Stimulated activated CD4-positive, alpha-beta T cell treated with anti-CD3 and anti-CD28 coated beads, Interleukin-2, amount 100 ng/mL, for 24 hours (primary cell): ENCODE data around the gene CACNB2.
A peak's percentile ranks its signal among the peaks of the same experiment; 100 is the strongest.

Experiments
- DNase-seq, 2 donors: peaks; one replicate each; pipeline ENCODE4 v3.0.0-alpha.2; 2020

CACNB2 gene

GRCh38 chr10:18140149-18140956 lies at the start of gene CACNB2:
Gene CACNB2 (plus strand): TSS chr10:18140424.
- peak in 1 of 2 donors; percentile 19 for DNase-seq

- no peak for DNase-seq
These were observed 45.9 kb upstream of the CACNB2 start for GRCh38 chr10:18094332-18094731.

GRCh38 chr10:18094793-18095192 lies 45.4 kb upstream of the CACNB2 start:
- DNase-seq, result no peak

- DNase-seq, result no peak
These were observed 42.7 kb upstream of the CACNB2 start for GRCh38 chr10:18097524-18097923.

GRCh38 chr10:18098201-18098600 lies 42.0 kb upstream of the CACNB2 start:
- DNase-seq, result no peak

DNA sequence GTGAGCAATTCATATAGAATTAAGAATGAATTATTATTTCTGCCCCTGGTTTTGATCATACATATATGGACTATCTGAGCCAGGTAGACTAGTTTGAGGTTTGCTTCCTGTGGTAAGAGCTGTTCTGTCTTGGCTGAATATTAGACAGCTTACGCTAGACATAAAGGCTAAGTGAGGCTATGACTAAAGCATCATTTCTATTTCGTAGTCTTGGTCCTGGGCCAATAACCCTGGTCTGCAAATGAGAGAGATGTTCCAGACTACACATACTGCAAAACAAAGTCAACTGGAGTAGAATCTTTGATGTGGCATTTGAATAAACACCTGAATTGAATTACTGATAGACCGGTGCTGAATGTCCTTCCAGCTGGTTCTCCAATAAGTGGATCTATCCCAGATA lies 40.8 kb upstream of the CACNB2 start:
- DNase-seq, result no peak

GRCh38 chr10:18100669-18101068 lies 39.6 kb upstream of the CACNB2 start:
- no peak for DNase-seq

DNA sequence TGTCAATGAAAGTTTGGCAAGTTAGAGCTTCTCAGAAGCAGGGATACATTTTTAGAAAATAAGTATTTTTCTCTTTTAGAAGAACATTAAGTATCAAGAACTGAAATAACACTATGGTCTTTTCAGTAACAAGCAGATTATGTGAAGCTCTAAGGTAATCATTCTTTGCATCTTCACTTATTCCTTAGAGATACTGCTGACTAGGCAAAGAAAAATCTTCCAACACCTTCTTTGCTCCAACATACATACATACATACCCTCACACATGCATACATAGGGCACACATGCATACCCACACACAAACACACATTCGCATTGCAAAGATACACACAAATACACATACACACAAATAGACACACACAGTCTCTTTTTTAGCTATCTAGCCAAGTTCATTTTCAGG lies 37.8 kb upstream of the CACNB2 start:
- DNase-seq, result no peak

DNA sequence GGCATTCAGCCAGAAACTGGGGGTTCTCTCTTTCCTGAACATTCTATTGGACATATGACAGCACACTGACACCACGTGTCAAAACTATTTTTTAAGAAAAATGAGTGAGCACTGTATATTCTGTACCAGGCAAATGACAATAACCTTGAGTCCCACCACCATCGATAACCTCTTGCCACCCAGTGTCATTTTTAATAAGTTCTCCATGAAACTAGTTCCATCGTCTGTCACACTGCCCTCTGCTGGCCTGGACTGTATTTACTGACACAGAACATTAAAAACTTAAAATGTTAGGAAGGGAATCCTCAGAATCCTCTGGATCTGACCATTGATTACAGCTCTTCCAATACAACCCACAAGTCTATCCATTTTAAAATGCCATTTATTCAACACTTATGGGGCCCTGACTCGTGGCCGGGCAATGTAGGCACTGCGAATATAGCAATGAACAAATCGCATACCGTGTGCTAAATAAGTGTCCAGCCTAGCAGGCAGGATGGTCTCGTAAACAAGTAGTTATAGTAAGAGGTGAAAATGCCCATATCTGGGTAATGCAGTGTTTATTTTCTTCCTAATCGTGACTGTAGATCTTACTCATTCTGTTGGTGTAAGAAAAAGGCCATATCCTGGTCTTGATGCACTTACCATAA lies 35.9 kb upstream of the CACNB2 start:
- DNase-seq, result peak; percentile 51 to 65

DNA sequence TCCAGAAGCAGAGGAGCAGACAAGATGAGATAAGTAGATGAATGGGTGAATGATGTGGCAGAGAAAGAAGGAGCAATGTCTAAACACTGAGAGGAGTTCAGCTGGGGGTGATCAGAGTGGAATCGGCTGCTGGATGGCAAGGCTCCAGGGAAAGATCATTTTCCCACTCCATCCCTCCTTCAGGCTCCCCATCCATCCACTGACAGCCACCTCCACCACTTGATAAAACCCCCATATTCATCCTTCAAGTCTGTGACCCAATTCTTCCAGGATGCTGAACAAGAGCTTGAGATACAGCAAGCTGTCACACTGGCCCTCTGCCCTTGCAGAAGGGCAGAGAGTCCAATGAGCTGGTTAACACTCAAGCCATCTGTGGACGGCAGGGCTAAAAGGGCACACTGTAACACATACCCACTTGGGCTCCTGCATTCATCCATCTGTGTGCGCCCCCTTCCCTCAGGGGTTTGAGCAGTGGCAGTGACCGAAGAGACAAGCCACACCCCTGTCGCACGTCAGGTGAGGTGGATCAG lies 30.8 kb upstream of the CACNB2 start:
- DNase-seq, result no peak

DNA sequence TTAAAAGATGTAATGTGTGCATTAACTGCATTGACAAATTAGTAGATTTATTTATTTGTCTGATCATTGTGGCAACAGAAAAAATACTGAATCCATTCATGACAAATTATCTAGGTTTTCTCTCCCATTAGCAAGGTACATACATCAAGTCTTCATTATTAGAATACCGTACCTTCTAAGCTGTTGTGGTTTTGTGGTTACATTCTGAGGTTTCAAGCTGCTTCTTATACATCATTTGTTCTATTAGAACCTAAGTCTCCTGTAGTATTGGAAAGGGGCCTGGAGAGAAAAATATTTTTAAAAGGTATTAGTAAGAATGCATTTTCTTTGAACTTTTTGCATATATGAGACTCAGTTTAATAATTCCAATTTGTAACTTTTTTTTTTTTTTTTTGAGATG lies 26.3 kb upstream of the CACNB2 start:
- DNase-seq, result no peak

DNA sequence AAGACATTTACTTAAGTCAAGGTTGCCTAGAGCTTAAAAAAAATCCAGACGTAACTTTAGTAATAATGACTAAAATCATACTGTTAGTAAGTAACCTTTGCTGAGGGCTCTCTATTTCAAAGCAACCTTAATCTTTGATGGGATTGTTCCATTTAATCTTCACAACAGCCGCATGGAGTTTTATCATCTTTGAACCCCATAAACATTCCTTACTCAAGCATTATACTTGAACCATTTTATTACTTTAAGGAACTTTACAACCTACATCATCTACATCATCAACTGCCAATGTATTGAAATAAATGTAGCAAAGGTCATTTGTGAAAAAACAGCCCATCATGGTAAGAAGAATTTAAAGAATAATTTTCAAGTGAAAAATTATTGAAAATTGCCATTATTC lies 22.9 kb upstream of the CACNB2 start:
- DNase-seq, result no peak

GRCh38 chr10:18122753-18123152 lies 17.5 kb upstream of the CACNB2 start:
- DNase-seq, result no peak

DNA sequence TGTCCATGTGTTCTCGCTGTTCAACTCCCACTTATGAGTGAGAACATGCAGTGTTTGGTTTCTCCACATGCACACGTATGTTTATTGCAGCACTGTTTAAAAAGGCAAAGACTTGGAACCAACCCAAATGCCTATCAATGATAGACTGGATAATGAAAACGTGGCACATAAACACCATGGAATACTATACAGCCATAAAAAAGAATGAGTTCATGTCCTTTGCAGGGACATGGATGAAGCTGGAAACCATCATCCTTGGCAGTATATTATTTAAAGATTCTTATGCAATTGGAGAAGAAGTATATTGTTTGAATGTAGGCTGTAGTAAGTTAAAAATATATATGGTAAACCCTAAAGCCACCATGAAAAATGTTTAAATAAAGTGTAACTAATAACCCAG lies 7.2 kb upstream of the CACNB2 start:
- DNase-seq, result no peak

GRCh38 chr10:18134509-18134908 lies 5.7 kb upstream of the CACNB2 start:
- no peak for DNase-seq

DNA sequence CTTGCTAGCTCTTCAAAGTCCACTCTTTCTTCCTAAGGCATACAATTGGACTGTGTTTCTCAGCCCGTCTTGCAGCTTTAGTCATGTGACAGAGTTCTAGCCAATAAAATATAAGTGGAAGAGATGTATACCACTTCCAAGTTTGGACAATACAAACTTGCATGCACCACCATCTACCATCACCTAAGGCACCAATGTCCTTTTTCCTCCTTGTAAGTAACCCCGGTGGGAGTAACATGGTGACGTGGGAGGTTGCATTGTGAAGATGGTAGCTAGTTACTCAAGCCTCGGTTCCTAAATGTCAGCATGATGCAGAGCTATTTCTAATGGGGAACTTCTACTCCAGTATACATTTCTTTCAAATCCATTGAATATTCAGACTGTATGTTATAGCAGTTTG lies 5.3 kb upstream of the CACNB2 start:
- DNase-seq, result no peak

DNA sequence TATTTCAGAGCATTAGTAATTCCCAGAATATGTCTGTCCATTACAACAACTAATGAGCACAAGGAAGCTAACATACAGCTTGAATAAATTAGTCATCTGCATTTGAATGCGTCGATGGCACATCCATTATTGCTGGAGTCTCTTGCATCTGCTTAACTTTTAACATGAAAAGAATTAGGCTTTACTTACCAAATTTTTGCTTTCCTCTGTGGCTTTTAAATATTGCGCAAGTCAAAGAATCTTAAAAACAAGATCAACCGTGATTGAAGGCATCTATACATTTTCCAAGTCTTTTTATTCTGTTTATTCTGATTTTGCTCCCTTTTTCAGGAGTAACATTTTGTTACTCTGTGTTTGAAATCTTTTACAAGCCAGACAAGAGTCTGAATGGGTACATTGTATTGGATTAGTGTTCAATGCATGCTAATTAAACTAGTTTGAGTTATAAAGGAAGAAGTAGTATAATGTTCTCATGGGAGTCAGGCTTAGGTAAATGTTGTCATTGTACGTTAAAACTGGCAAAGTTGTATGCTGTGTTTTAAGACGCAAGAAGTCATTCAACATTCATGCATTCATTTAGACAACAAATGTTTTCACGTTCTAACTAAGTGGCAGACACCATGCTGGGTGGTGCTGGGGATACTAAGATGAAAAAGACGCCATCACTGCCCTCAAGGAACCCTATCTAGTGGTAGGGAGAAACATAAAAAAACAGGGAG lies 4.0 kb upstream of the CACNB2 start:
- DNase-seq, result no peak

DNA sequence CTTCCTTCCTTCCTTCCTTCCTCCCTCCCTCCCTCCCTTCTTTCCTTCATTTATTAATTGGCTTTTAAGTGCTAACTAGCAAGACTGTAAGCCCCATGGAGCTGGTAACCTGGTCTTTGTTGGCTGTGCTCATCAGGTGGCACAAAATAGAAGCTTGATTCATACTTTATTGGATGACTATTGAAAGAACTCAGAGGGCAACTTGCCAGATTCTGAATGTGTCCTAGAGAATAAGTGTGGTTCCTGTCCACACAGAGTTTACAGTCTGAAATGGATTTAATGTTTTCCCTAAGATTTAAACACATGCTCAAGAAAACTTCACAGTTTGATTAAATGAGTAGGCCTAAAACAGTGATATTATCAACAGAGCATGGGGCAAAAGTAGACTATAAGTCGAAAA lies 3.1 kb upstream of the CACNB2 start:
- no peak for DNase-seq

DNA sequence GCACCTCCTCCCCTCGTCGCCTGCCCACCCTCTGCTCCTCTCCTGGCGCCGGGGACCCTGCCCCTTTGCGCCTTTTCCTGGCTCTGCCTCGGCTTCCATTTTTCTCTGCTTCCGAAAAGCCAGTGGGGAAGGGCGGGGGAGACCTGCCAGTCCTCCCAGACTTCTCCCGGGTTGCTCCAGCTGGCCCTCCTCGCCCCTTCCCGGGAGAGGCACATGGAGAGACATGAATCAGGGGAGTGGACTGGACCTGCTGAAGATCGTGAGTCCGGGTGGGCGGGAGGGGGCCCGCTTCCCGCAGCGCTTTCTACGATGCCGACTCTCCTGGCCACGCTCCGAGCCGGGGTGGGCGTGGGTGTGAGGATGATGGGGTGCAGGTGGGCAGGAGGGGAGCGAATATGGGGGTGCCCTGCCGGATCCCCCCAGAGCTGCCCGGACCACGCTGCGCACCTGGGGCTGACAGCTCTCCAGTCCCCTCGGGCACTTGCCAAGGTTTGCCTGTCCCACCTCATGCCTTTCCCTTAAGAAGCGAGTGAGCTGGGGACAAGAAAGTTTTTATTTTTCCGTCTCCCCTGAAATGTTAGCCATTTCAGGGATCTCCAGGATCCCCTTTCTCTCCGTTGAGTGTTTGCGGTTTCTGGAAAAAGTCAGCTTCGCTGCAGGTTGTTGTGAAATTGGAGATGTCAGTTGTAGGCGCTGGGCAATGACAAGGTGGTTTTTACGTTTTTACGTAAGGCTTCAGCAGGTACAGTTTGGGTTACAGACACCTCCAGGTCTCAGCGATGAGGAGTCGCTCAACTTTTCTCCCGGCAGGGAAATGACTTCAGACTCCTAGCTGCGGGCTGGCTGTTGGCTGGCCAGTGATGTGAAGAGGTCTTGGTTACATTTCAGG lies 977 bp downstream of the CACNB2 start:
- no peak for DNase-seq

GRCh38 chr10:18142151-18142550 lies 1.9 kb downstream of the CACNB2 start:
- no peak for DNase-seq

GRCh38 chr10:18144396-18144795 lies 4.2 kb downstream of the CACNB2 start:
- DNase-seq, result no peak

DNA sequence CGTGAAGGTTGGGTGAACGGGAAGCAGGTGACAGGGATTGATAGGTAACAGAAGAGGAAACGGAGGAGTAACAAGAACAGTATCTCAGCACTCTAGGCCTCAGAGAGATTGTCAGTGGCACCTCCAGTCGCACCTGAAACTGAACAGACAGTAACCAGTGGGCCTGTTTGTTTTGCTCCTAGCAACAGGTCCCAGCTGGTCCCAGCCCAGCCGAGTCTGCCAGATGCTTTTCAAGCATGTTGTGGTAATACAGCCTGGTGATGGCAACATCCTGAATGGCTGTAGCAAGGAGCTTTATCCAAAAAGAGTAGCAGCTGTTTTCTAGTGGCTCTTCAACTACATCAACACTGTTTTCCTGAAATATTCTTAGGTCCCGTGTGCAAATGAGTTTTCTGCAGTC lies 4.7 kb downstream of the CACNB2 start:
- DNase-seq, result no peak

GRCh38 chr10:18145652-18146051 lies 5.4 kb downstream of the CACNB2 start:
- no peak for DNase-seq
